ENCODE measurements around the gene SMU1. TPM values are rescaled to one million over a fixed set of nuclear protein-coding genes. Genes with fewer than 3 reads are reported as not detected.
"Not testable (repeated sequence)": the region's sequence is repeated elsewhere in the genome, so short reads cannot be mapped to it uniquely, and the experiment has no call there.

The SMU1 gene
- total RNA-seq, 3 donors from 2014 or later: 19.8 to 22.1 (median 21.0) TPM

DNA sequence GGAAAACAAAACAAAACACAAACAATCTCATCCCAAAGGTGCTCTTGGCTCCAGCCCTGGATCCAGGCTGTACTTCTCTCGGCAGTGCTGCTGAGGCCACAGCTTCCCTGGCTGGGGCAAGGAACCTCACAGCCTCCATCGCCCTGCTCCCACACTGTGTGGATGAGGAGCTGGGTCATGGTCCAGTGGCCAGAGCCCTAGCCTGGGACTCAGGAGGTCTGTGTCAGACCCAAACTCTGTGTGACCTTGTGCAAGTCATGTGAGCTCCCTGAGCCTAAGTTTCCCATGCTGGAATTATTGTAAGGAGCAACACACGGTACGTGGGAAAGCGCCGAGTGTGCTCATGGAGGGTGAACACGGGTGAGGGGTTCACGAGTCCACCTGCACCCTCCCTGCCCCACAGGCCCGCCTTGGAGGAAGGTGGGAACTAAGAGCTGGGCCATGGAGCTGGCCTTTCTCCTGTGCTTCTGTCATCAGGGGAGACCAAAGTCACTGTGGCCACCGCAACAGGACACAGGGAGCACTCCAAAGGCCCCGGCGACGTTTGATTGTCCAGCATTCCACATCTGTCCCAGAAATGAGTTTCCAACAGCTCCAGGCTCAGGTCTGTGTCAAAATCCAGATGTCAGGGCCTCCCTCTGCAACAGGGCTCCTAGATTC is 26.2 kb upstream of the SMU1 start:
- no peaks in the 10 kb centered on the region for H3K9me3 ChIP-seq
- H3K27ac ChIP-seq: peak overlapping the region; percentile 74 to 84
- no peaks in the 10 kb centered on the region for H3K36me3 ChIP-seq
- DNase-seq (ENCODE audit: low spot score in 2 of 2): peak in 1 of 2 donors; percentile 13
- peaks cover 0 to 17% of the 10 kb centered on the region in 2 donors for H3K4me1 ChIP-seq
- H3K4me3 ChIP-seq: no peak overlapping the region
- TF ChIP-seq, protein P1, sequence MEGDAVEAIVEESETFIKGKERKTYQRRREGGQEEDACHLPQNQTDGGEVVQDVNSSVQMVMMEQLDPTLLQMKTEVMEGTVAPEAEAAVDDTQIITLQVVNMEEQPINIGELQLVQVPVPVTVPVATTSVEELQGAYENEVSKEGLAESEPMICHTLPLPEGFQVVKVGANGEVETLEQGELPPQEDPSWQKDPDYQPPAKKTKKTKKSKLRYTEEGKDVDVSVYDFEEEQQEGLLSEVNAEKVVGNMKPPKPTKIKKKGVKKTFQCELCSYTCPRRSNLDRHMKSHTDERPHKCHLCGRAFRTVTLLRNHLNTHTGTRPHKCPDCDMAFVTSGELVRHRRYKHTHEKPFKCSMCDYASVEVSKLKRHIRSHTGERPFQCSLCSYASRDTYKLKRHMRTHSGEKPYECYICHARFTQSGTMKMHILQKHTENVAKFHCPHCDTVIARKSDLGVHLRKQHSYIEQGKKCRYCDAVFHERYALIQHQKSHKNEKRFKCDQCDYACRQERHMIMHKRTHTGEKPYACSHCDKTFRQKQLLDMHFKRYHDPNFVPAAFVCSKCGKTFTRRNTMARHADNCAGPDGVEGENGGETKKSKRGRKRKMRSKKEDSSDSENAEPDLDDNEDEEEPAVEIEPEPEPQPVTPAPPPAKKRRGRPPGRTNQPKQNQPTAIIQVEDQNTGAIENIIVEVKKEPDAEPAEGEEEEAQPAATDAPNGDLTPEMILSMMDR (IDR thresholded peaks at IDR 0.05): no peak
- no peak for TF ChIP-seq POLR2AphosphoS5 (IDR thresholded peaks at IDR 0.05)
- intact Hi-C loops (cut with DNase I; ENCODE audit: low total_unique reads): no loop called here
- no peaks in the 10 kb centered on the region for H3K27me3 ChIP-seq

GRCh38 chr9:33101104-33101951 is 24.9 kb upstream of the SMU1 start:
- intact Hi-C loops (cut with DNase I; ENCODE audit: low total_unique reads): no loop called here
- peak overlapping the region; percentile 74 to 84 for H3K27ac ChIP-seq

DNA sequence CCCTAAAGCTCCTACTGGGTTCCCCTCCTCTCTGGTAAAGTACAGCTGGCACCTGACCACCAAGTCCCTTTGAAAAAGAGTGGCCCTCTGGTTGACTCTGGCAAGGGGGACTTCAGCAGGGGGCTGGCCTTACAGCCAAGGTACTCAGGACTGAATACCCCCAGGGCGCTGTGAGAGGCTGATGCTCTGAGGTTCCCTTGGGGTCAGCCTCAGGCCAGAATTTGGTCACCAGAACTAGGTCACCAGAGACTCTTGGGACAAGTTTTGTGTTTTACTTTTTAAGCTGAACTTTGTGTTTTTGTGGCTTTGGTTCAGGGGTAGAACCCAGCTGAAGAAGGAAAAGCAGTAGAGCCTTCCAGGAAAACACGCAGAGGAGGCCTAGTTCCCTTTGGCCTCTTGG is 23.3 kb upstream of the SMU1 start:
- no peaks in the 10 kb centered on the region for H3K27me3 ChIP-seq
- H3K9me3 ChIP-seq: no peaks in the 10 kb centered on the region
- peak overlapping the region; percentile 43 to 74 for H3K27ac ChIP-seq
- TF ChIP-seq POLR2AphosphoS5 (IDR thresholded peaks at IDR 0.05): no peak
- no peak for TF ChIP-seq POLR2A (IDR thresholded peaks at IDR 0.05)
- TF ChIP-seq, protein P1 (IDR thresholded peaks at IDR 0.05): no peak
- H3K36me3 ChIP-seq: no peaks in the 10 kb centered on the region
- peaks cover 0 to 5% of the 10 kb centered on the region in 2 donors for H3K4me1 ChIP-seq
- H3K4me3 ChIP-seq: no peak overlapping the region
- intact Hi-C loops (cut with DNase I; ENCODE audit: low total_unique reads): no loop called here
- no peak for DNase-seq (ENCODE audit: low spot score in 2 of 2)

More at GRCh38 chr9:33101104-33101951, 24.9 kb upstream of the SMU1 start:
- H3K4me1 ChIP-seq: peaks cover 0 to 5% of the 10 kb centered on the region in 2 donors
- no peaks in the 10 kb centered on the region for H3K27me3 ChIP-seq
- no peaks in the 10 kb centered on the region for H3K9me3 ChIP-seq
- TF ChIP-seq POLR2AphosphoS5 (IDR thresholded peaks at IDR 0.05): peak in 1 of 3 donors; percentile 59
- no peak for TF ChIP-seq POLR2A (IDR thresholded peaks at IDR 0.05)
- DNase-seq (ENCODE audit: low spot score in 2 of 2): peak in 1 of 2 donors; percentile 81
- no peaks in the 10 kb centered on the region for H3K36me3 ChIP-seq
- H3K4me3 ChIP-seq: no peak overlapping the region

GRCh38 chr9:33097192-33097591 is 20.7 kb upstream of the SMU1 start:
- intact Hi-C loops (cut with DNase I; ENCODE audit: low total_unique reads): no loop called here
- H3K9me3 ChIP-seq: no peaks in the 10 kb centered on the region
- H3K4me1 ChIP-seq: peaks cover 0 to 5% of the 10 kb centered on the region in 2 donors
- no peaks in the 10 kb centered on the region for H3K27me3 ChIP-seq
- H3K36me3 ChIP-seq: no peaks in the 10 kb centered on the region
- no peak overlapping the region for H3K4me3 ChIP-seq
- no peak for TF ChIP-seq POLR2AphosphoS5 (IDR thresholded peaks at IDR 0.05)
- TF ChIP-seq POLR2A (IDR thresholded peaks at IDR 0.05): no peak
- TF ChIP-seq, protein P1 (IDR thresholded peaks at IDR 0.05): no peak
- DNase-seq (ENCODE audit: low spot score in 2 of 2): no peak
- no peak overlapping the region for H3K27ac ChIP-seq

DNA sequence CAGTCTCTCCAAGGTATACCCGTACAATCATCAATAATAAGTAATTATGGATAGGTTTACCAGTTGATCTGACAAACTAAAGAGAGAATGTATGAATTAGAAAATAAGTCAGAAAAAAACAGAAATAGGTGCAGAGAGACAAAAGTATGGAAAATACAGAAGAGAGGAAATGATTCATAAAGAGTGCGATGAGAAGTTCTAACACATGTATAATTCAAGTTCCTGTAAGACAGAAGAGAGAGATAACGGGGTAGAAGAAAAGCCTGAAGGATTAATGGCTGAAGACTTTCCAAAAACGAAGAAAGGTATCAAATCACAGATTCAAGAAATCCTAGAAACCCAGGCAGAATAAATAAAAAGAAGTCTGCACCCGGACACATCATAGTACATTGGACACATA is 16.2 kb upstream of the SMU1 start:
- intact Hi-C loops (cut with DNase I; ENCODE audit: low total_unique reads): no loop called here
- no peaks in the 10 kb centered on the region for H3K9me3 ChIP-seq
- no peaks in the 10 kb centered on the region for H3K4me1 ChIP-seq
- no peak overlapping the region for H3K27ac ChIP-seq
- no peaks in the 10 kb centered on the region for H3K27me3 ChIP-seq
- H3K4me3 ChIP-seq: no peak overlapping the region
- TF ChIP-seq POLR2AphosphoS5 (IDR thresholded peaks at IDR 0.05) (no peak), POLR2A (IDR thresholded peaks at IDR 0.05) (no peak)
- TF ChIP-seq, protein P1 (IDR thresholded peaks at IDR 0.05): no peak
- no peaks in the 10 kb centered on the region for H3K36me3 ChIP-seq
- DNase-seq (ENCODE audit: low spot score in 2 of 2): no peak

- H3K36me3 ChIP-seq; H3K27ac ChIP-seq; H3K4me1 ChIP-seq; H3K9me3 ChIP-seq; H3K4me3 ChIP-seq; DNase-seq (ENCODE audit: low spot score in 2 of 2); H3K27me3 ChIP-seq; intact Hi-C loops (cut with DNase I; ENCODE audit: low total_unique reads): not testable (repeated sequence)
Observed at GRCh38 chr9:33085672-33086071, 9.2 kb upstream of the SMU1 start.
